GM12864 (cell line): ENCODE measurements around the gene AOX1.

Experiments
- DNase-seq: peaks from one replicate; pipeline ENCODE4 v3.0.0-alpha.2; 2011; ENCODE audit warnings: low read depth
- H3K4me3 ChIP-seq: 2 replicates; pipeline ENCODE4 v1.5.1; 2011; ENCODE audit warnings: mild to moderate bottlenecking, low read depth, low read length, control low read depth
- CTCF ChIP-seq: IDR thresholded peaks from 2 replicates; pipeline ENCODE4 v1.5.1; 2011; ENCODE audit warnings: low read depth, mild to moderate bottlenecking, moderate library complexity, low read length, control low read depth, inconsistent platforms; ENCODE audit errors: missing control alignments

AOX1 gene

GRCh38 chr2:200613692-200614091, 27.9 kb downstream of the AOX1 start:
- no peak for TF ChIP-seq CTCF
- H3K4me3 ChIP-seq, result no peak overlapping the region
- no peak for DNase-seq

GRCh38 chr2:200614249-200614648, 28.4 kb downstream of the AOX1 start:
- H3K4me3 ChIP-seq, result no peak overlapping the region
- TF ChIP-seq CTCF, result no peak
- DNase-seq, result no peak

- DNase-seq, result no peak
- no peak overlapping the region for H3K4me3 ChIP-seq
- no peak for TF ChIP-seq CTCF
Observed at GRCh38 chr2:200615247-200615646, 29.4 kb downstream of the AOX1 start.

- DNase-seq, result no peak
- TF ChIP-seq CTCF, result no peak
- no peak overlapping the region for H3K4me3 ChIP-seq
Observed at GRCh38 chr2:200616193-200616592, 30.4 kb downstream of the AOX1 start.

- H3K4me3 ChIP-seq, result no peak overlapping the region
- no peak for TF ChIP-seq CTCF
- DNase-seq, result no peak
Observed at GRCh38 chr2:200616656-200617055, 30.8 kb downstream of the AOX1 start.

- H3K4me3 ChIP-seq, result no peak overlapping the region
Observed at GRCh38 chr2:200617156-200618053, 31.6 kb downstream of the AOX1 start.

More at GRCh38 chr2:200617156-200618053, 31.6 kb downstream of the AOX1 start:
- DNase-seq, result no peak
- no peak for TF ChIP-seq CTCF
